Stimulated activated CD8-positive, alpha-beta memory T cell treated with anti-CD3 and anti-CD28 coated beads, Interleukin-2, amount 100 ng/mL, for 1 hour (primary cell): ENCODE results near the gene AMD1.

Experiments
- DNase-seq, 2 donors: peaks; one replicate each; pipeline ENCODE4 v3.0.0-alpha.2; 2020; ENCODE audit warnings: low read depth in 2 of 2

AMD1 gene

DNA sequence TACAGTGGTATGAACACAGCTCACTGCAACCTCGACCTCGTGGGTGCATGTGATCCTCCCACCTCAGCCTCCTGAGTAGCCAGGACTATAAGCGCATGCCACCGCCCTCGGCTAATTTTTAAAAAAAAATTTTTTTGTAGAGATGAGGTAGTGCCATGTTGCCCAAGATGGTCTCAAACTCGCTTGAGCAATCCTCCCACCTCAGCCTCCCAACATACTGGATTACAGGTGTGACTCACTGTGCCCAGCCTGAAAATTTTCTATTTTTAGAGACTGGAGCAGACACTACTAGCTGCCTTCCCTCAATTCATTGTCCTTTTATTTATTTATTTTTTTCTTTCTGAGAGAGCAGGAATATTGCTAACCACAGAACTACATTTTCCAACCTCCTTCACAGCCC lies 63.6 kb downstream of the AMD1 start:
- DNase-seq, result no peak

GRCh38 chr6:110939429-110940200 lies 65.0 kb downstream of the AMD1 start:
- DNase-seq, result no peak

DNA sequence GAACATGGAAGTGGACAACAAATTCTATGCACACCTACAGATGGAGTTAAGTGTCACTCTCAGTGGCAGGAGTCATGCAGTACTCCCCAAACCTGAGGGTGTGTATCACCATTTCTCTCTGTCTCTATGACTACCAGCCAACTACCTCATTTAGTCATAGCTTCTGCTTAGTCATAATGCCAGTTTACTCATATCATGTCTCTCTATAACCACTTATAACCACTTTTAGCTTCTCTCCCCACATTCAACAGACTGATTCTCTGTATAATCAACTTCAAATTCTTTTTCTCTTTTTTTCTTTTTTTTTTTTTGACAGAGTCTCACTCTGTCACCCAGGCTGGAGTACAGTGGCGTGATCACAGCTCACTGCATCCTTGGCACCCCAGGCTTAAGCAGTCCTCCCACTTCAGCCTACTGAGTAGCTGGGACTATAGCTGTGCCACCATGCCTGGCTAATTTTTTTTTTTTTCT lies 70.1 kb downstream of the AMD1 start:
- DNase-seq, result no peak
